Renal cortex interstitium (tissue), 11 donors: ENCODE results near the gene AKR1B15. TPM values are rescaled to one million over a fixed set of nuclear protein-coding genes. Genes with fewer than 3 reads are reported as not detected.

Experiments used
- DNase-seq, 11 donors: peaks; one replicate each; pipeline ENCODE4 v3.0.0-alpha.2; 2013; ENCODE audit warnings: low read depth in 9 of 11, low spot score in 4 of 11; ENCODE audit errors: extremely low read depth in 1 of 11
- polyA plus RNA-seq, 3 donors: library from polyadenylated mRNA; unstranded; fragments of 120-200 nt; gene quantifications; one replicate each; pipeline ENCODE4 v1.2.1, GENCODE V29; 2013; ENCODE audit not compliant: insufficient read length in 3 of 3

Gene AKR1B15
- polyA plus RNA-seq, 3 donors: 0.26 TPM; not detected in 2

- no peak for DNase-seq
Measured at GRCh38 chr7:134601459-134601858, 52.5 kb downstream of the AKR1B15 start.

DNA sequence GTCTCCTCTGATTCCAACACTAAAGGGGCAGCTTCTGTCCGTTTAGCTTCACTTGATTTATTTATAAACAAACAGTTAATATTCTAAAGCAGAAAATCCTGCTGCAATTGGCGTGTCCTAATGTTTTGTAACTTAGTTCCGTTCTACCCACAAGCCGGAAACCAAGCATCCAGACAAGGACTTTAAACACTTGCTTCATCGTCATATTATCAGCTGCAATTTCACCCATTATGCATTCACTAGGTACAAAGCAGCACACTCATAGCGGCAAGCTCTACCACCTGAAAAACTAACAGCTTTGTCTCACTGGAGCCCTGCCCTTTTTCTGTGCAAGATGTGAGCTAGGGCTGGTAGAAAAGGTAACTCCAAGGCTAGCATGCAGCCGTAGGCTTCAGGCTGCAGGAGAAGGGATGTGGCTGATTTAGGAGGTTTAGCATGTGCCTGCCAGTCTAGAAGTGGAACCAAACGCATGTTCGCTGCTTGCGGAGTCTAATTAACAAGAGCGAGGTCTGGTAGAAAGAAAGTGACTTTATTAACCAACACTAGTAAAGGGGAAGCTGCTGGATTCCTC, 54.1 kb downstream of the AKR1B15 start:
- peak in 1 of 11 donors; percentile 4 for DNase-seq

DNA sequence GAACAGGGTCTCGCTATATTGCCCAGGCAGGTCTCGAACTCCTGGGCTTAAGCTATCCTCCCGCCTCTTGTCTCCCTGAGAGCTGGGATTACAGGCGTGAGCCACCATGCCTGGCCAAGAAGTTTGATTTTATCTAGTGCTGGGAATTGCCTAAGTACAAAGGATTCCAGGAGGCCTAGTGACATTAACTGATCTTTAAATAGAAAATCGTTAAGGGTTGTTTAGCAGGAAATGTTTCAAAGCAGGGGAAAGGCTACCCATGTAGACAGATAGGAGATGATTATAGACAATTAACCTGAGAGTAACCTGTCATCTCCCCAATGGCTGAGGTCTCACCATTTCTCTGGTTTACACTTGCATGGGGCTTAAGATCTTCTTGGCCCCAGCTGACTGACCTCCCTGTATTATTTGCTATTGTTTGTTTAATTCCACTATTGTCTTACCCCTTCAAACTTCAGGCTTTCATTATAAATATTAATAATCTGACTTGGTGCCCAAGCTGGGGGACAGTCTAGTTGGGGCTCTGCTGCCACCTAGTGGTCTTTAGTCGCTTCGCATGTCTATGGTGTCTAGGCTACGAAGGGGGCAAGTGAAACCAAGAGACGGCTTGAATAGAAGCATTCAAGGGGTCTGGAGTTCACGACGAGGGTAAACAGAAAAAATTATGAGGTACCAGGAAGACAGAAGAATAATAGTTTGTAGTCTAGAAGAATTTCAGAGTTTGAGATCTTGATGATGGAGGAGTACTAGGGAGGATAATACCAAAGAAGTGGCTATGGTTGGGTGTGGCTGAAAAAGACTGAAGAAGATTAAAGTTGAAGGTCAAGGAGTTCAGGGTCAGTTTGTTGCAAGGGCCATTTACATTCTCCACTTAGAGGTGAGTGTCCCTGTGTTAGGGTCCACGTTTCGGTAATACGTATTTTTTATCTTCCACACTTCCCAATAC, 57.3 kb downstream of the AKR1B15 start:
- peak; percentile 23 to 57 (median 38) for DNase-seq

GRCh38 chr7:134611611-134612151, 62.8 kb downstream of the AKR1B15 start:
- no peak for DNase-seq

GRCh38 chr7:134612197-134612596, 63.3 kb downstream of the AKR1B15 start:
- no peak for DNase-seq

DNA sequence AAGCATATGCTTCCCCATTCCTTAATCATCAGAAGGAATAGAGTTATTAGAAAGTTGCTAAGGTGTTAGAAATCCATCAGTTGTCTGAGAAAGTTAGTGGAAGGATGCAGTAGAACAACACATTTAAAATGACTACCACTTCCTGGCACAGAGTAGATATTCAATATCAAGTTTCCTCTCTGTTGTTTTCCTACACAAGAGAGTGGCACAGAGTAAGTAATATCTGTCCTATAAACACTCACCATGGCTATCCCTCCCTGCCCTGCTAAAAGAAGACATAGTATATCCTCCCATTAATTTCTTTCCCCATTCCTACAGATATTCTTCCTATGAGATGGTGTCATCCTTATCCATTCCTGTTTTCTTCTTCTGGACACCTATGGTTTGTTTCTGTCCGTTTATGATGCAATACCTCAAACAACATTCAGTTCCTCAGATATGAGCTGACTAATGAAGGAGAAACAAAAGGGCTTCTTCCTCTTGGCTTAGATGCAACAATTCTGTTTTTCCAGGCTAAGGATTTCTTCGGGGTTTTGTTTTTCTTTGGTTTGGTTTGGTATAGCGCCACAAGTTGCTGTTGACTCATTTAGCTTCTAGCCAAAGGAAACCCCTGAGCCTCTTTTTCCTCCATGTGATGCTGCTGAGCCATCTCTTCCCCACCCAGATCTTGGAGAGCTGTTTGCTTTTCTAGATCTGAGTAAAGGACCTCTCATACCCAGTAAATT, 64.9 kb downstream of the AKR1B15 start:
- no peak for DNase-seq

- no peak for DNase-seq
Measured at GRCh38 chr7:134616611-134617010, 67.7 kb downstream of the AKR1B15 start.

DNA sequence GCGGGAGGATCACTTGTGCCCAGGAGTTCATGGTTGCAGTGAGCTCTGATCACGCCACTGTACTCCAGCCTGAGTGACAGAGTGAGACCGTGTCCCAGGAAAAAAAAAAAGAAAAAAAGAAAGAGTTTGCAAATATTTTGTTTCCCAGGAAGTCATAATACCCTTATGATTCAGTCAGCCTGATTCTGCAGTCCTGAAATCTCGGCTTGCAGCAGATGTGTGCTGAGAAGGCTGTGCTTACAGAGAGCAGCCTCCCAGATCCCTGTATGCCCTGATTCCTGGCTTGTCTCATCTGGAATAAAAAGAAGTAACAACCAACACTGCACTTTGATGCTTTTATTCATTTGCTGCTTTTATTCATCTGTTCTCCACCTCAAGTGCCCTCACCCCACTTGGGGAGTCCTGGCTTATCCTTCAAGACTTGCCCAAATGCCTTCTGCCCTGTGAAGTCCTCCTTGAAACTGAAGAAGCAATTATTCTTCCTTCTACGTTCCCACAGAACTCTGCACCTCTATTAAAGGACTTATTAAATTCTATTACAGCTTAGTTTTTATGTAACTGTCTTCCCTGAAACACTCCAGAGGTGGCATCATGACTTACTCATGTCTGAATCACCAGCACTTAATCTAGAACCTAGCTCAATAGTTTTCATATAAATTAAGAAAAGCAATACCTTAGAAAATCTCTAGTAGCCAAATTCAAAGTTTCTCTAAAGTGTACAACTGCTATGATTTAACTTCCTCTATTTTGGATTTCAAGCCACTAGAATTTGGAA, 70.0 kb downstream of the AKR1B15 start:
- no peak for DNase-seq

DNA sequence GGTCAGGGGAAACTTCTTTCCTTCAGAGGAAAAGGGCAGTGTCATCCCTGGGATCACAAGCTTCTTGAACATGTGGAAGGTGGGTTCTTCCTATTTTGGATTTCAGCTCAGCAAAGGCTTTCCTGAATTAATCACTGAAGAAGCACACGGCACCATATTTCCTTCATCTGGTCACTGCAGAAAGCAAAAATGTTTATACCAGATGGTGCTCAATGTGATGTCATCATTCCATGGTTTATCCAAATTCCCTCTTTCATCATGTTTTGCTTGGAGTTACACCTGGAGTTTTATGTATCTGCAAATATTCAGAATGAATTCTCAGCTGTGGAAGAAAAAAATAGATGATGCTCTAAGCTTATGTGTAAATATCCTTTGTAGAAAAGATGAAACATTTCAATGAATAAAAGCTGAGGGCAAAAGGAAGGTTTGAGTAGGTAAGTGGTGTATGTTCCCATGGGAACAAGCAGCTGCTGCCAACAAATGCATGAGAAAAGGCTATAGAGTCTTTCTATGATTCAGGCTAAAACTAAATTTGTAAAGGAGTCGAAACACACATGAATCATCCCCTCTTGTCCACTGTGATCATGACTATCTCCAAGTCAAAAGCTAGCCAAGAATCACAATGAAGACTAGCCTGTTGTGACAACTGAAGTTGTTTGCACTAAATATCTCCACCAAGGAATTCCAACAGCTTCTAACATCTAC, 70.9 kb downstream of the AKR1B15 start:
- DNase-seq: no peak

DNA sequence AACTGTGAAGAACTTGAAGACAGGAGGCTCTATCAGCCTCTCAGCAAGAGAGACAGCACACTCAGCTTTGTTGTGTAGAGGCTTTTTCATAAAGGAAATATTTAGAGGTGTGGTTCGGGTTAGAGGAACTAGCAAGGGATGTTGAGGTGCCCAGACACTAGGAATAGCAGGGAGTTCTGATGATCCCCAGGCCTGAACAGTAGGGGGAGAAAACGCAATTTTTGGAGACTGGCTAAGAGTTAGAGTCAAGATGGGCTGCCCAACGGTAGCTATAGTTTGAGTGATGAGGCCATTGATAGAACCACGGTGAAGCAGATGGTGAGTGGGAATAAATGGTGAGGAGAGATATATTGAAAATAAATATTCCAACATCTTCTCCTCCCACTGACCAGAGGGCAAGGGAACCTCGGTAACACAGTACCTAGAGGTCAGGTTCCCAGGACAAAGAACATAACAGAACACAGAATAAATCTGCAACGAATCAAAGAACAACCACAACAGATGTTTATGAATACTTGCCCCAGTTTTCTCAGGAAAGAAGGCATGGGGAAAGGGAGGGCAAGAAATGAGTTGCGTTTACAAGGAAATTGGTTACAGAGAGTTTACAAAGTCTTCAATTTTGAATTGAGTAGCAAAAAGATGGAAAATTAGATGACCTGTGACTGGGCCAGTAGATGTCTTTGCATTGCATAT, 73.5 kb downstream of the AKR1B15 start:
- DNase-seq: no peak

DNA sequence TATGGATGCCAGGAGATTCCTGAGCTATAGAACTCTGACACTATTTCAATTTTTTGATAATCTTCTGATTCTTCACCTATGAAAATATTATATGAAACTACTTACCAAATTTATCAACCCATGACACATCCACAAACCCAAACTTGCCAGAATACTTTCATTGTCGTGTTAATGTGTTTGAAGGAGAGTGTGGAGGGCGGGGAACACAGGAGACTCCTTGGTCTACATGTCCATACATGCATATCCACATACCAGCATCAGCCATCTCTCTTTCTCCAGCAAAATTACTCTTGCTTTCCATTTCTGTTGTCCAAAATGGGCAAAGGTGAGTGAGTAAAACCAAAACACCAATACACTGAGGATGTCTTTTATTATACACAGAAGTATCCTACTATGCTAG, 74.3 kb downstream of the AKR1B15 start:
- DNase-seq: no peak

DNA sequence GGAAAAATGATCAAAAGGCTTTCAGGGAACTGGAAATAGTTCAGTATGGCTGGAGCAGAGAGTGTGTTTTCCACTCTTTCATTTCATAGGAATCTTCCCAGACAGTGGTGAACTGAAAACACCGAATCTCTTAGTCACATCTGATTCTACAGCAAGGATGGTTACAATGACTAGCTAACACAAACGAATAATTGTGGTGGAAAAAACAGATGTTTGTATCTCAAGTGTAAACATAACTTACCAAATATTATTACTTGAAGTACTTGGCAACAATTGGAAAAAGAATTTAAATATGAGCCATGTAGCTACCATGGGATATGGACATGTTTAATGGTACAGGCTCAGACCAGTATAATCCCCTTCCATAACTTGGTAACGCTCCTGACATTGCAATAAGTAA, 76.6 kb downstream of the AKR1B15 start:
- DNase-seq: no peak

DNA sequence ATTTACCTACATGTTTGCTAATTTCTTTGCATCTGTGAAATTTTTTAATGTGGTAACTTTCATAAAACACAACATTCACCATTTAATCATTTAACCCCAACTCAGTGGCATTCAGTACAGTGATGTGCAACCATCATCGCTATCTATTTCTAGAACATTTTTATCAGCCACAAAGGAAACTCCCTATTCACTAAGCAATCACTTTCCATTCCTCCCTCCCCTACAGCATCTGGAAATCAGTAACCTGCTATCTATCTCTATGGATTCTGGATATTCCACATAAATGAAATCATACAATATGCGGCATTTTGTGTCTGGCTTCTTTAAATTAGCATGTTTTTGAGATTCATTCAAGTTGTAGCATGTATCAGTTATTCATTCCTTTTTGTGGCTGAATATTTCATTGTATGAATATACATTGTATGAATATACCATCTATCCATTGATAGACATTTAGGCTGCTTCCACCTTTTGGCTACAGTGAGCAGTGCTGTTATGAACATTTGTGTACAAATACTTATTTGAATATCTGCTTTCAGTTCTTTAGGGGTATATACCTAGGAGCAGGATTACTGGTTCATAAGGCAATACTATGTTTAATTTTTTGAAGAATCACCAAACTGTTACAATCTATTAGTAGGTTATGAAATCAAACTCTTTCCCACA, 78.3 kb downstream of the AKR1B15 start:
- DNase-seq: no peak

- DNase-seq: no peak
Measured at GRCh38 chr7:134627775-134628153, 78.9 kb downstream of the AKR1B15 start.

DNA sequence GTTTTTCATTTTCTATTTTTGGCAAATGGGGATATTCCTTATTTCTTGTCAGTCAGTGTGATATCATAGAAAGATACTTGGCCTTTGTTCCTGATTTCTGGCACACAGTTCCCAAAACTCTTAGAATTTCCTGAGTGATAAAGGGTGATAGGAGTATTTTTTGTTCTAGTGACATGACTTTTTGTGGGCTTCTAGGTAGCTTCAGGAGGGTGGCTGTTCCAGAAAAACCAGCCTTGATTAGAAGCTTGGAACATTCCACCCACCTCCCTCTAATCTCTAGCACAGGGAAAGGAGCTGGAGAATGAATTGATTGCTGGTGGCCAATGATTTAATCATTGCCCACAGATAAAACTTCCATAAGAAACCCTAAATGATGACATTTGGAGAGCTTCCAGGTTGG, 80.5 kb downstream of the AKR1B15 start:
- no peak for DNase-seq
